GM10248 (cell line): ENCODE data around the gene GPATCH1.
A peak's percentile ranks its signal among the peaks of the same experiment; 100 is the strongest.

Experiments used
- CTCF ChIA-PET: fragments of 300-600 bp; sonication (Branson Sonifier 250); formaldehyde crosslinking; extraction: SDS; loops from one replicate; lab custom pipeline; 2021; ENCODE audit warnings: antibody characterized with exemption; lab: Yijun Ruan, JAX
- POLR2A ChIA-PET: fragments of 350-650 bp; sonication (Branson Sonifier 250); formaldehyde crosslinking; extraction: SDS; loops from one replicate; lab custom pipeline; 2020; ENCODE audit warnings: antibody characterized with exemption; lab: Yijun Ruan, JAX
- DNase-seq: peaks from one replicate; pipeline ENCODE4 v3.0.0; 2012; ENCODE audit errors: extremely low spot score
- TF ChIP-seq, protein P1 (sequence below): IDR thresholded peaks from 2 replicates; pipeline ENCODE4 v1.5.1; 2012; ENCODE audit warnings: mild to moderate bottlenecking, low read depth; ENCODE audit errors: extremely low read depth, missing control alignments, control extremely low read depth

GPATCH1 gene

GRCh38 chr19:33096005-33096404 is 15.0 kb downstream of the GPATCH1 start:
- CTCF ChIA-PET, result interaction anchor here (1.0 kb wide), 1 partner anchor 29 kb away, joined by 3 read pairs; no protein-coding TSS in a partner anchor
- POLR2A ChIA-PET, result no interaction called here
- TF ChIP-seq, protein P1, sequence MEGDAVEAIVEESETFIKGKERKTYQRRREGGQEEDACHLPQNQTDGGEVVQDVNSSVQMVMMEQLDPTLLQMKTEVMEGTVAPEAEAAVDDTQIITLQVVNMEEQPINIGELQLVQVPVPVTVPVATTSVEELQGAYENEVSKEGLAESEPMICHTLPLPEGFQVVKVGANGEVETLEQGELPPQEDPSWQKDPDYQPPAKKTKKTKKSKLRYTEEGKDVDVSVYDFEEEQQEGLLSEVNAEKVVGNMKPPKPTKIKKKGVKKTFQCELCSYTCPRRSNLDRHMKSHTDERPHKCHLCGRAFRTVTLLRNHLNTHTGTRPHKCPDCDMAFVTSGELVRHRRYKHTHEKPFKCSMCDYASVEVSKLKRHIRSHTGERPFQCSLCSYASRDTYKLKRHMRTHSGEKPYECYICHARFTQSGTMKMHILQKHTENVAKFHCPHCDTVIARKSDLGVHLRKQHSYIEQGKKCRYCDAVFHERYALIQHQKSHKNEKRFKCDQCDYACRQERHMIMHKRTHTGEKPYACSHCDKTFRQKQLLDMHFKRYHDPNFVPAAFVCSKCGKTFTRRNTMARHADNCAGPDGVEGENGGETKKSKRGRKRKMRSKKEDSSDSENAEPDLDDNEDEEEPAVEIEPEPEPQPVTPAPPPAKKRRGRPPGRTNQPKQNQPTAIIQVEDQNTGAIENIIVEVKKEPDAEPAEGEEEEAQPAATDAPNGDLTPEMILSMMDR, result no peak

DNA sequence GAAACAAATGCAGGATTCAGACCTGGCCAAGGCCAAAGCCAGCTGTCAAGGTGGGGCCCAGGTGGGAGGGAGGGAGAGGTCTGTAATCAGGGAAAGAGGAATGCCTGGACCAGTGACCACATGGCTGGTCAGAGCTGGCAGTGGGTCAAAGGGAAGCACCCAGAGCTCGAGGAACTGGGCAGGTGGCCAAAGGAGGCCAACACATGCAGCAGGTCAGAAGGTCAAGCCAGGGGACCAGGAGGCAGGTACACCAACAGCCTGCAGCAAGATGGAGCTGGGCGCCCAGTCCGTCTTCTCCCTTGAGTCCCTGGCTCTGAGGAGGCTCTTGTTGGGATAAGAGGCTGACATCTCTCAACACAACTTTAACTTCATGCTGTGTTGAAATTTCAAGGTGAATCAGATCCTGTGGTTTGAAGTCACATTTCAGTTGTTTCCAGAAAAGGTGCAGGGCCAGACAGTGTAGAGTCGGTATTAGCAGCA is 17.1 kb downstream of the GPATCH1 start:
- CTCF ChIA-PET, result no interaction called here
- POLR2A ChIA-PET, result no interaction called here
- TF ChIP-seq, protein P1, result no peak
- no peak for DNase-seq

More at GRCh38 chr19:33096005-33096404, 15.0 kb downstream of the GPATCH1 start:
- DNase-seq, result no peak

- POLR2A ChIA-PET, result no interaction called here
- TF ChIP-seq, protein P1, result no peak
- CTCF ChIA-PET, result no interaction called here
- DNase-seq, result peak; percentile 3
These were observed 20.1 kb downstream of the GPATCH1 start for GRCh38 chr19:33100894-33101644.

- ChIA-PET POLR2A (no interaction called here), CTCF (interaction anchor here (2.0 kb wide), 1 partner anchor 23 kb away, joined by 13 read pairs; no protein-coding TSS in a partner anchor)
- DNase-seq, result no peak
- TF ChIP-seq, protein P1, result no peak
These were observed 21.9 kb downstream of the GPATCH1 start for GRCh38 chr19:33102893-33103292.

GRCh38 chr19:33108161-33108560 is 27.2 kb downstream of the GPATCH1 start:
- ChIA-PET CTCF (no interaction called here), POLR2A (no interaction called here)
- DNase-seq, result no peak
- TF ChIP-seq, protein P1, result no peak

- CTCF ChIA-PET, result interaction anchor here (1.5 kb wide), 1 partner anchor 74 kb away, joined by 3 read pairs; no protein-coding TSS in a partner anchor
- no peak for DNase-seq
- POLR2A ChIA-PET, result no interaction called here
- TF ChIP-seq, protein P1, result no peak
These were observed 29.3 kb downstream of the GPATCH1 start for GRCh38 chr19:33110137-33110910.
